ENCODE results near the gene CYBC1. TPM values are rescaled to one million over a fixed set of nuclear protein-coding genes. Genes with fewer than 3 reads are reported as not detected.

Gene CYBC1
- polyA plus RNA-seq, 1 donor from 2014 or later: 66.6 TPM

DNA sequence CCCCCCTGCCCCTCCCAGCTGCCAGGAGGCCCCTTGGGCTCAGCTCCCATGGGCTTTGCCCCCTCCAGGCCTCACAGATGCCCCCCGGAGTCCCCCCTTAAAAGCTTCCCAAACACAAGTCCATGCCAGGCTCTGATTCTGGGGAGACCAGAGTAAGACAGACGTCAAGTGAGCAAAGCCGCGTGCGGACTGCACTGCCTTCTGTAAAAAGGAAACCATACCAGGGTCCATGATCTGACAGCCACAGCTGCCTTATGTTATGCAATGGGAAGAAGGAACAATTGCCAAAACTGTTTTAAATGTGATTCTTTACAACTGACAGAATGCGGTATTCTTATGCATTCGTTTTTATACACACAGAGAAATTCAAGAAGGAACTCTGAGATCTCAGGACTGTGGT, 50.3 kb downstream of the CYBC1 start:
- Histone ChIP-seq H3K36me3 (ENCODE audit: insufficient read depth, low read length) (no peaks in the 10 kb centered on the region), H3K27me3 (ENCODE audit: insufficient read depth, low read depth, low read length) (no peaks in the 10 kb centered on the region), H4K20me1 (ENCODE audit: insufficient read depth) (no peaks in the 10 kb centered on the region), H3F3A (ENCODE audit: insufficient read depth, low read length, poor library complexity, severe bottlenecking) (no peaks in the 10 kb centered on the region), H3K9ac (ENCODE audit: low read length) (no peak overlapping the region), H3K4me2 (ENCODE audit: low read length) (no peak overlapping the region), H3K9me3 (ENCODE audit: low read length) (no peaks in the 10 kb centered on the region), H3K79me2 (replicated peaks; ENCODE audit: insufficient read depth, low read length) (no peaks in the 10 kb centered on the region), H3K9me2 (ENCODE audit: insufficient read depth, low read length) (no peaks in the 10 kb centered on the region), H3K4me3 (ENCODE audit: low read length) (no peak overlapping the region), H2AFZ (ENCODE audit: low read depth, low read length) (no peak overlapping the region), H3K27ac (ENCODE audit: low read length) (no peak overlapping the region)
- TF ChIP-seq EZH2 (IDR thresholded peaks at IDR 0.05; ENCODE audit: borderline replicate concordance, insufficient read depth, low read length, poor library complexity, severe bottlenecking): no peak

DNA sequence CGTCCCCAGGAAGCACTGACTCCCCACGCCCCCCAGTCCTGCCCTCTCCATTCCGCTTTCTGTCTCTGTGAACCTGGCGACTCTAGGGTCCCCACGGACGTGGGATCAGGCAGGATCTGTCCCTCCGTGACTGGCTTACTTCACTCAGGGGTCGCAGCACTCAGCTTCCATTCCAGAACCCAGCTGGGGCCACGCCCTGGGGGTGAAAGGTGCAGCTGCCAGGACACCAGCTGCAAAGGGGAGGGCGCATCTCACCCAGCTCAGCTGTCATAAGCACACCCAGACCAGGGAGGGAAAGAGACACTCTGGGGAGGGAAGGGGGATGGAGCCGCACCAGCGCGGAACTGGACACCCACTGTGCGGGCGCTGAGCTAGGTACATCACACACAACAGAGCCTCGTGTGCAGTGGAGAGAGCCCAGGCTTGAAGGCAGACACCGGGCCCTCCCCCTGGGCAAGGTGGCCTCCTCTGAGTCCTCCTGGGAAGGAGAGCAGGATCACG, 50.9 kb downstream of the CYBC1 start:
- H3K79me2 ChIP-seq (replicated peaks; ENCODE audit: insufficient read depth, low read length): no peaks in the 10 kb centered on the region
- no peak overlapping the region for H3K4me3 ChIP-seq (ENCODE audit: low read length)
- no peaks in the 10 kb centered on the region for H3K9me2 ChIP-seq (ENCODE audit: insufficient read depth, low read length)
- H3F3A ChIP-seq (ENCODE audit: insufficient read depth, low read length, poor library complexity, severe bottlenecking): no peaks in the 10 kb centered on the region
- H3K9ac ChIP-seq (ENCODE audit: low read length): no peak overlapping the region
- H3K27ac ChIP-seq (ENCODE audit: low read length): no peak overlapping the region
- H3K36me3 ChIP-seq (ENCODE audit: insufficient read depth, low read length): no peaks in the 10 kb centered on the region
- no peaks in the 10 kb centered on the region for H3K27me3 ChIP-seq (ENCODE audit: insufficient read depth, low read depth, low read length)
- TF ChIP-seq MXI1 (conservative IDR thresholded peaks at IDR 0.05; ENCODE audit: poor library complexity, severe bottlenecking) (no peak), TAF1 (IDR thresholded peaks at IDR 0.05; ENCODE audit: low read depth) (no peak), RAD21 (conservative IDR thresholded peaks at IDR 0.05) (no peak), EP300 (conservative IDR thresholded peaks at IDR 0.05; ENCODE audit: poor library complexity, severe bottlenecking) (no peak), SMC3 (conservative IDR thresholded peaks at IDR 0.05; ENCODE audit: poor library complexity) (no peak), POLR2AphosphoS5 (IDR thresholded peaks at IDR 0.05) (no peak), EZH2 (IDR thresholded peaks at IDR 0.05; ENCODE audit: borderline replicate concordance, insufficient read depth, low read length, poor library complexity, severe bottlenecking) (no peak)
- TF ChIP-seq, protein P1, sequence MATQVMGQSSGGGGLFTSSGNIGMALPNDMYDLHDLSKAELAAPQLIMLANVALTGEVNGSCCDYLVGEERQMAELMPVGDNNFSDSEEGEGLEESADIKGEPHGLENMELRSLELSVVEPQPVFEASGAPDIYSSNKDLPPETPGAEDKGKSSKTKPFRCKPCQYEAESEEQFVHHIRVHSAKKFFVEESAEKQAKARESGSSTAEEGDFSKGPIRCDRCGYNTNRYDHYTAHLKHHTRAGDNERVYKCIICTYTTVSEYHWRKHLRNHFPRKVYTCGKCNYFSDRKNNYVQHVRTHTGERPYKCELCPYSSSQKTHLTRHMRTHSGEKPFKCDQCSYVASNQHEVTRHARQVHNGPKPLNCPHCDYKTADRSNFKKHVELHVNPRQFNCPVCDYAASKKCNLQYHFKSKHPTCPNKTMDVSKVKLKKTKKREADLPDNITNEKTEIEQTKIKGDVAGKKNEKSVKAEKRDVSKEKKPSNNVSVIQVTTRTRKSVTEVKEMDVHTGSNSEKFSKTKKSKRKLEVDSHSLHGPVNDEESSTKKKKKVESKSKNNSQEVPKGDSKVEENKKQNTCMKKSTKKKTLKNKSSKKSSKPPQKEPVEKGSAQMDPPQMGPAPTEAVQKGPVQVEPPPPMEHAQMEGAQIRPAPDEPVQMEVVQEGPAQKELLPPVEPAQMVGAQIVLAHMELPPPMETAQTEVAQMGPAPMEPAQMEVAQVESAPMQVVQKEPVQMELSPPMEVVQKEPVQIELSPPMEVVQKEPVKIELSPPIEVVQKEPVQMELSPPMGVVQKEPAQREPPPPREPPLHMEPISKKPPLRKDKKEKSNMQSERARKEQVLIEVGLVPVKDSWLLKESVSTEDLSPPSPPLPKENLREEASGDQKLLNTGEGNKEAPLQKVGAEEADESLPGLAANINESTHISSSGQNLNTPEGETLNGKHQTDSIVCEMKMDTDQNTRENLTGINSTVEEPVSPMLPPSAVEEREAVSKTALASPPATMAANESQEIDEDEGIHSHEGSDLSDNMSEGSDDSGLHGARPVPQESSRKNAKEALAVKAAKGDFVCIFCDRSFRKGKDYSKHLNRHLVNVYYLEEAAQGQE (IDR thresholded peaks at IDR 0.05; ENCODE audit: borderline replicate concordance): no peak
- H2AFZ ChIP-seq (ENCODE audit: low read depth, low read length): no peak overlapping the region
- no peaks in the 10 kb centered on the region for H4K20me1 ChIP-seq (ENCODE audit: insufficient read depth)
- no peak overlapping the region for H3K4me2 ChIP-seq (ENCODE audit: low read length)
- no peaks in the 10 kb centered on the region for H3K9me3 ChIP-seq (ENCODE audit: low read length)

DNA sequence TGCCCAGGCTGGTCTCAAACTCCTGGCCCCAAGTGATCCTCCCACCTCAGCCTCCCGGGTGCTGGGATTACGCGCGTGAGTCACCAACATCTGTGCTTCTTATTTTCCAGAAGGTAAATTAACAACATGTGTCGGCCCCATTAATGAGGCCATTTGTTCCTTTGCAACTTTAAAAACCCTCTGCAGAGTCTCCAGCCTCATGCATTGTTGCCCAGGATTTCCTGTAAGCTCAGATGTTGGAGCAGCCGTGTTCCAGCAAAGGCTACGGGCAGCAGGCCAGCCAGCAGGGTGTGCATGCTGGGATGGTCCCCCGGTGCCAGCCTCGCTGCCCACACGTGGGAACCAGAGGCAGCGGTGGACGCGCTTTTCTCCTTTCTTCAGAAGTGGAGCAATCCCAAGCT, 51.5 kb downstream of the CYBC1 start:
- Histone ChIP-seq H3K9ac (ENCODE audit: low read length) (no peak overlapping the region), H3K4me2 (ENCODE audit: low read length) (no peak overlapping the region), H3K27me3 (ENCODE audit: insufficient read depth, low read depth, low read length) (no peaks in the 10 kb centered on the region), H3K9me2 (ENCODE audit: insufficient read depth, low read length) (no peaks in the 10 kb centered on the region), H2AFZ (ENCODE audit: low read depth, low read length) (no peak overlapping the region), H3F3A (ENCODE audit: insufficient read depth, low read length, poor library complexity, severe bottlenecking) (no peaks in the 10 kb centered on the region), H3K79me2 (replicated peaks; ENCODE audit: insufficient read depth, low read length) (no peaks in the 10 kb centered on the region), H3K36me3 (ENCODE audit: insufficient read depth, low read length) (no peaks in the 10 kb centered on the region), H3K27ac (ENCODE audit: low read length) (no peak overlapping the region), H4K20me1 (ENCODE audit: insufficient read depth) (no peaks in the 10 kb centered on the region), H3K9me3 (ENCODE audit: low read length) (no peaks in the 10 kb centered on the region), H3K4me3 (ENCODE audit: low read length) (no peak overlapping the region)
- TF ChIP-seq SMC3 (conservative IDR thresholded peaks at IDR 0.05; ENCODE audit: poor library complexity): no peak

Data from neural cell (in vitro differentiated cells).